RWPE1 (cell line): ENCODE measurements around the gene NECTIN1.

Experiments
- CTCF ChIA-PET: fragments of 350-600 bp; sonication (Branson Sonifier 250); formaldehyde crosslinking; extraction: SDS; loops from one replicate; lab custom pipeline; 2021; lab: Yijun Ruan, JAX
- POLR2A ChIA-PET: fragments of 400-600 bp; formaldehyde crosslinking; extraction: SDS; loops from one replicate; lab custom pipeline; 2020; ENCODE audit warnings: antibody characterized with exemption; ENCODE audit not compliant: low non-redundant PET; lab: Yijun Ruan, JAX
- DNase-seq: peaks from one replicate; pipeline ENCODE4 v3.0.0; 2012; ENCODE audit warnings: low spot score
- H3K27ac ChIP-seq: fragments of 450-650 bp; 2 replicates; pipeline ENCODE4 v1.5.1; 2017
- CTCF ChIP-seq: fragments of 450-650 bp; conservative IDR thresholded peaks from 2 replicates; pipeline ENCODE4 v1.5.1; 2017; ENCODE audit warnings: low read depth, mild to moderate bottlenecking

The NECTIN1 gene

GRCh38 chr11:119688356-119688755, 40.6 kb downstream of the NECTIN1 start:
- ChIA-PET CTCF (interaction anchor here (0.9 kb wide), 2 partner anchors 39 to 41 kb away, joined by 3 to 5 read pairs; no protein-coding TSS in a partner anchor), POLR2A (no interaction called here)
- TF ChIP-seq CTCF, result no peak

GRCh38 chr11:119687373-119688046, 41.5 kb downstream of the NECTIN1 start:
- peak overlapping the region; percentile 87 for H3K27ac ChIP-seq
- ChIA-PET CTCF (interaction anchor here (0.5 to 0.9 kb wide), 3 partner anchors 40 to 220 kb away, joined by 3 to 4 read pairs (median 4); no protein-coding TSS in a partner anchor), POLR2A (no interaction called here)
- DNase-seq, result no peak
- no peak for TF ChIP-seq CTCF

More at GRCh38 chr11:119688356-119688755, 40.6 kb downstream of the NECTIN1 start:
- H3K27ac ChIP-seq, result peak overlapping the region; percentile 100
- DNase-seq, result no peak

- H3K27ac ChIP-seq, result peak overlapping the region; percentile 87
- POLR2A ChIA-PET, result no interaction called here
- no peak for DNase-seq
- CTCF ChIA-PET, result interaction anchor here (0.7 to 1.4 kb wide), 3 partner anchors 21 to 211 kb away, joined by 3 to 4 read pairs (median 3); partner anchors contain the start of gene NECTIN1
- no peak for TF ChIP-seq CTCF
These were observed 42.7 kb downstream of the NECTIN1 start for GRCh38 chr11:119686177-119686882.

- ChIA-PET CTCF (interaction anchor here (0.9 to 1.4 kb wide), 3 partner anchors 14 to 210 kb away, joined by 3 to 4 read pairs (median 3); partner anchors contain the start of gene NECTIN1), POLR2A (no interaction called here)
- no peak for TF ChIP-seq CTCF
- H3K27ac ChIP-seq, result peak overlapping the region; percentile 87
- DNase-seq, result no peak
These were observed 43.8 kb downstream of the NECTIN1 start for GRCh38 chr11:119685111-119685746.

- peak; percentile 89 for DNase-seq
- H3K27ac ChIP-seq, result peak overlapping the region; percentile 87
- CTCF ChIA-PET, result interaction anchor here (1.1 to 1.4 kb wide), 2 partner anchors 15 to 45 kb away, joined by 3 to 4 read pairs; partner anchors contain the start of gene NECTIN1
These were observed 44.5 kb downstream of the NECTIN1 start for GRCh38 chr11:119684361-119685110.

More at GRCh38 chr11:119684361-119685110, 44.5 kb downstream of the NECTIN1 start:
- POLR2A ChIA-PET, result interaction anchor here (0.5 kb wide), 1 partner anchor 437 kb away, joined by 3 read pairs; no protein-coding TSS in a partner anchor
- no peak for TF ChIP-seq CTCF
